Measurements from ENCODE around the gene TMEM44.

TMEM44 gene

DNA sequence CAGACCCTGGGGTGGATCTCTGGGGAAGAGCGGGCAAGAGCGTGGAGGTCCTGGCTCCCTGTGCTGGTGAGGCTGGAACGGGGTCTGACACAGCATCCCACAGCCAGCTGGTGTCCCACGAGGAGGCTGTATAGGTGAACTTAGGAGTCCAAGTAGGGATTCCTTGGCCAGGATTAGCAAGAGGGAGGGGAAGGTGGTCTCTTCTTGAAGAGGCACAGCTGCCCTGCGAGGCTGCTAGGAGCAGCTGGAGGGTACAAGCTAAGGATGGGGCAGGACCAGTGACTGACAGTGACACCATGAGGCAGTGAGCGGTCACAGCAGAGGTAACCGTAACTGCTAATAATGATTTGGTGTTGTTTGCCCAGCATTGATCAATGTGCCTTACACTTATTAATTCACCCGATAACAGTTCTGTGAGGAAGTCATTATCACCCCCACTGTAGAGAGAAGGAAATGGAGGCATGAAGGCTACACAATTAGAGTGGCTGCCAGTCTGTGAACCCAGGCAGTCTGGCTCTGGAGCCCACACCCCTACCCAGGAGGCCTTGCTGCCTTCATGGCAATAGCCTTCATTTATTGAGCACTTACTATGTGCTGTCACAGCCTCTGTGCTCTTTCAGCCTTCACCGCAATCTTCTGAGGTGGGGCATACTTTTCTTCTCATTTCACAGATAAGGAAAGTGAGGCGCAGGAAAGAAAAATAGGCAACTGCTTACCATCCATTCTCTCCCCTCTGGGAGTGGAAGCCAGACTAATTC, 59.4 kb downstream of the TMEM44 start:
- H3K27me3 ChIP-seq (ENCODE audit: insufficient read depth, low read length): no peaks in the 10 kb centered on the region
- H3K4me3 ChIP-seq (ENCODE audit: low read length): no peak overlapping the region
- H3K4me1 ChIP-seq (ENCODE audit: insufficient read depth, low read length): no peaks in the 10 kb centered on the region
- no peaks in the 10 kb centered on the region for H3K36me3 ChIP-seq (ENCODE audit: insufficient read depth, low read depth, low read length)
- H3K9me3 ChIP-seq (ENCODE audit: insufficient read depth, low read depth, low read length): no peaks in the 10 kb centered on the region
- no peak overlapping the region for H3K9ac ChIP-seq (ENCODE audit: low read depth, low read length)
- no peak overlapping the region for H3K27ac ChIP-seq (ENCODE audit: low read length)

DNA sequence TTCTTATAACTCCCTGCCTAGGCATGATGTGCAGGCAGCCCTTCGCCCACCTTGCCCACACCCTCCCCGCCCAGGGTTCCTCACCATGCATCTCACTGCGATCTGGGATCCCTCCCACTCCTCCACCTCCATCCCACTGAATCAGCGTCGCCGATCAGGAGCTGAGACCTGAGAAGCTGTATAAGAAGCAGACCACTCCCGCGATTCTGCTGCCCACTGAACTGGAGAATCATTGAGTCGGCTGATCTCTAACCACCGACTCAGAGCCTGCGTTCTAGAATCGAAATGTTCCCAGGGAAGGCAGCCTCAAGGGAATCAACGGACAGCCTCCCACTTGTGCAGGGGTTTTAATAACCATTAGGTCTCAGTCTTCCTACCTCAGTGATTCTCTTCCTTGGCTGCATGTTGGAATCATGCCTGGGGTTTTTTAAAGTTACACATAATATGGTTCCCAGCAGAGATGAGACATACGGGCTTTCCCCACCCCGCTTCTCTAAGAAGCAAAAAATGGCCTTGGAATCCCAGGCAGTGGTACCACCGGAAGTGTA, 60.2 kb downstream of the TMEM44 start:
- no peaks in the 10 kb centered on the region for H3K27me3 ChIP-seq (ENCODE audit: insufficient read depth, low read length)
- no peaks in the 10 kb centered on the region for H3K36me3 ChIP-seq (ENCODE audit: insufficient read depth, low read depth, low read length)
- H3K27ac ChIP-seq (ENCODE audit: low read length): no peak overlapping the region
- H3K4me1 ChIP-seq (ENCODE audit: insufficient read depth, low read length): no peaks in the 10 kb centered on the region
- no peak overlapping the region for H3K4me3 ChIP-seq (ENCODE audit: low read length)
- no peaks in the 10 kb centered on the region for H3K9me3 ChIP-seq (ENCODE audit: insufficient read depth, low read depth, low read length)
- no peak overlapping the region for H3K9ac ChIP-seq (ENCODE audit: low read depth, low read length)

DNA sequence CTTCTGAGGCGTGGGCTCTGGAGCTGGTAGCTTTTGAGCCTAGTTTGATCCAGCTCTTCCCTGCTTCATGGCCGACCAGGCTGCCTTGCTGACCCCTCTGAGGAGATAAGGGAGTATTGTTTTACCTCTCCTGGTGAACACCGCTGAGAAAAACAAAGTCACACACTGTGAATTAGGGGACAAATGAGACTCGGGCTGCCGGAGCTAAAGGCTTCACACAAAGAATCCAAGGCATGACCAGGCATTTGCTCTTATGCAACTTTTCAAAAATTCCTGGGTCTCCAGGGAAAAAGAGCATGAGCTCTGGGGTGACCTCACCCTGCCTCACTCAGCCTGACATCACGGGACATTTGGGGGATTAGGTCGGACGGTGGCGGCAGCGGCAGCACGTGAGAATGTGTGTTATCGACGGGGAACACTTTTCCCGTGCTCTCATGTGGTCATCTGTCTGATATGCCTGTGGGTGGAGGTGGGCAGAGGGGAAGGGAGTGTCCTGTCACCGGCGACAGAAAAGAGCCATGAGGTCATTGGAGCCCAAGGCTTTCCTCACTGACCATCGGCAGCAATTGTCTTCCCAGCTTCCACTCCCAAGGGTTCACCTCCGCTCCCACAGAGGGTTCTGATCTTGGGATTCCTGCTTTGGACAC, 61.0 kb downstream of the TMEM44 start:
- Histone ChIP-seq H3K27ac (ENCODE audit: low read length) (no peak overlapping the region), H3K4me1 (ENCODE audit: insufficient read depth, low read length) (no peaks in the 10 kb centered on the region), H3K9ac (ENCODE audit: low read depth, low read length) (no peak overlapping the region), H3K27me3 (ENCODE audit: insufficient read depth, low read length) (no peaks in the 10 kb centered on the region), H3K4me3 (ENCODE audit: low read length) (no peak overlapping the region), H3K9me3 (ENCODE audit: insufficient read depth, low read depth, low read length) (no peaks in the 10 kb centered on the region), H3K36me3 (ENCODE audit: insufficient read depth, low read depth, low read length) (no peaks in the 10 kb centered on the region)

DNA sequence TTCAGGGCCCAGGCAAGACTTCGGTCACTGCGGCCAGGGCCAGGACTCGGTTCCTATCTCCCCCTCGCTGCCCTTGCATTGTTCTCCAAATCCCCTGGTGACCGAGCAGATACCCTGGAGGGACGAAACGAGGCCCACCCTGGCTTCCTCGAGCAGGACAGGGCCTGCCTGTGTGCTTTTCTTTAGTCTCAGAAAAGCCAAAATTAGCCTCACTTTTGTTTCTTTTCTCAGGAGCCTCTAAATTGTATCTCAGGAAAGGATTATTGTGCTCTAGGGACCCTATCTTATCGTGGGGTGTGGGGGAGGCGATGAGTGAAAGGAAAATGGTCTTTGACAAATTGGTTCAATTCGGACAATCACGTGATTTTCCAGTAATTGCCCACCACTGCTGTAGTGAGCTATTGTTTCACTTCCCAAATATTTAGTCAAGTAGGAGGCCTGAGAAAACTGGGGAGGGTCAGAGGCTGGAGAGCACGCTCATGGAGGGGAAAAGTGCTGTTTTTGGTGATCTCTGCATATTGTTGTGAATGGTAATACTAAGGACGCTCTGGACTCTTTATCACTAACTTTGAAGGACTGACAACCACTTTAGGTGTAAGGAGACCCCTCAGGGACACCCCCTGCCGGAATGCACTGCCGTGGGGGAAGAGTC, 61.6 kb downstream of the TMEM44 start:
- Histone ChIP-seq H3K9ac (ENCODE audit: low read depth, low read length) (no peak overlapping the region), H3K27ac (ENCODE audit: low read length) (no peak overlapping the region), H3K9me3 (ENCODE audit: insufficient read depth, low read depth, low read length) (no peaks in the 10 kb centered on the region), H3K27me3 (ENCODE audit: insufficient read depth, low read length) (no peaks in the 10 kb centered on the region), H3K4me3 (ENCODE audit: low read length) (no peak overlapping the region), H3K4me1 (ENCODE audit: insufficient read depth, low read length) (no peaks in the 10 kb centered on the region), H3K36me3 (ENCODE audit: insufficient read depth, low read depth, low read length) (no peaks in the 10 kb centered on the region)

DNA sequence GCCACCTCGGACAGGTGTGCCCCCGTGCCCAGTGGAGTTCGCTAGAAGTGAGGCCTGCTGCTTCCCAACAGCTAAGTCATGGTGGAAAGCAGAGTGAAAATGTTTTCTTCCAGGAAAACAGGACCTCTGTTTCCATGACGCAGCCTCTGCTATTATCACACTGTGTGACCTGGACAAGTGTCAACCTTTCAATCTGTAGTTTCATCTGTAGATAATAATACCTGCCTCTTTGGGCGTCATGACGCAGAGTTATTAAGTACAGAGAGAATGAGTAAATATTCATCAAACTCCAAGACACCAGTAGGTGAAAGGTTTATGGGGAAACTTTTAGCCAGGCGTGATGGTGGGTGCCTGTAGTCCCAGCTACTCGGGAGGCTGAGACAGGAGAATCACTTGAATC, 62.3 kb downstream of the TMEM44 start:
- H3K4me1 ChIP-seq (ENCODE audit: insufficient read depth, low read length): no peaks in the 10 kb centered on the region
- H3K9ac ChIP-seq (ENCODE audit: low read depth, low read length): no peak overlapping the region
- no peaks in the 10 kb centered on the region for H3K9me3 ChIP-seq (ENCODE audit: insufficient read depth, low read depth, low read length)
- H3K4me3 ChIP-seq (ENCODE audit: low read length): no peak overlapping the region
- H3K36me3 ChIP-seq (ENCODE audit: insufficient read depth, low read depth, low read length): no peaks in the 10 kb centered on the region
- no peaks in the 10 kb centered on the region for H3K27me3 ChIP-seq (ENCODE audit: insufficient read depth, low read length)
- H3K27ac ChIP-seq (ENCODE audit: low read length): no peak overlapping the region

DNA sequence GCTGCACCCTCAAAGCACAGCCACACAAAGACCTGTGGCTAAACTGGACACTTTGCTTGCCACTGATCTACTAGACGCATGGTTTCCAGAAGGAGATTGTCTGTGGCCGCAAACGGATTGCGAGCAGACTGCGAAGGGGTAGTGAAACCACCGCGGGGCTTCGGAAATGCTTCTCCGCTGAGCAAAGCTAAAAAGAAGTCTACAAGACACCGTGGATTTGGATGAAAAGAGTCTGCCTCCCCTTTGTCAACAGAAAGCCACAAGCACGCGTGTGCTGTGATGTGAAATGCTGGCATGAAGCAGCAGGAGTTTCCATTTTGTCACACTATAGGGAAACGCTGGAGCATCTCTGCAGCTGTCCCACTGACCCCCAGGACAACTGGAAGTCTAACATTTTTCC, 63.0 kb downstream of the TMEM44 start:
- Histone ChIP-seq H3K4me1 (ENCODE audit: insufficient read depth, low read length) (no peaks in the 10 kb centered on the region), H3K9ac (ENCODE audit: low read depth, low read length) (no peak overlapping the region), H3K27ac (ENCODE audit: low read length) (no peak overlapping the region), H3K36me3 (ENCODE audit: insufficient read depth, low read depth, low read length) (no peaks in the 10 kb centered on the region), H3K27me3 (ENCODE audit: insufficient read depth, low read length) (no peaks in the 10 kb centered on the region), H3K9me3 (ENCODE audit: insufficient read depth, low read depth, low read length) (no peaks in the 10 kb centered on the region), H3K4me3 (ENCODE audit: low read length) (no peak overlapping the region)

DNA sequence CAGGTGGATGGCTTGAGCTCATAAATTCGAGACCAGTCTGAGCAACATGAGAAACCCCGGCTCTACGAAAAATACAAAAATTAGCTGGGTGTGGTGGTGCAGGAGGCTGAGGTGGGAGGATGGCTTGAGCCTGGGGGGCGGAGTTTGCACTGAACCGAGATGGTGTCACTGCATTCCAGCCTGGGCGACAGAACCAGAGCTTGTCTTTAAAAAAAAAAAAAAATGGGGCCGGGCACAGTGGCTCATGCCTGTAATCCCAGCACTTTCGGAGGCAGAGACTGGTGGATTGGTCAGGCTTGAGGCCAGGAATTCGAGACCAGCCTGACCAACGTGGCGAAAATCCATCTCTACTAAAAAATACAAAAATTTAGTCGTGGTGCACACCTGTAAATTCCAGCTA, 64.0 kb downstream of the TMEM44 start:
- H3K27ac ChIP-seq (ENCODE audit: low read length): no peak overlapping the region

DNA sequence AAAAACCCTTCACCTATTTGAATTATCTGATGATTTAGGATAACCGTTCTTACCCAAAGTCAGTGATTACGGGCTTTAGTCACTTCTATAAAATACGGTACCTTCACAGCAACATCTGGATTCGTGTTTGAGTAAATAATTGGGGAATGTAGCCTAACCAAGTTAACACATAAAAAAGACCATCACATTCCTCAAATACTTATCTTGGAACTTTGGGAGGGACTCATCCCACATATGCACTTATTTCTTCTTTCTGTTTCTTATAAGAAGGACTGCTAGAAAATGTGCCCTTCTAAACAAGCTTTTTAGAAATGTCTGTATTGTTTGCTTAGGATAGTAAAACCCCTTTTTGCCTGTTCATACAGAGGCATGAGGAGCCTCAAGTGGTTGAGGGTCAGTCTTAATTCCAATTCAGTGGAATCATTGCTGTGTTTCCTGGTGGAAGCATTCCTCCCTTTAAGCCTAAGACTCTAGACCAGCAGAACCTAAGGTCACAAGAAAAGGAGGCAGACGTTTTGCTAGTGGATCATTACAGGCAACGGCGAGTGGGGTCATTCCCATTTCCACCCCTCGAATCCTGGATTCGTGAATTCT, 67.5 kb downstream of the TMEM44 start:
- Histone ChIP-seq H3K36me3 (ENCODE audit: insufficient read depth, low read depth, low read length) (no peaks in the 10 kb centered on the region), H3K9me3 (ENCODE audit: insufficient read depth, low read depth, low read length) (no peaks in the 10 kb centered on the region), H3K9ac (ENCODE audit: low read depth, low read length) (no peak overlapping the region), H3K27ac (ENCODE audit: low read length) (no peak overlapping the region), H3K4me3 (ENCODE audit: low read length) (no peak overlapping the region), H3K27me3 (ENCODE audit: insufficient read depth, low read length) (no peaks in the 10 kb centered on the region), H3K4me1 (ENCODE audit: insufficient read depth, low read length) (no peaks in the 10 kb centered on the region)

More for the DNA sequence above, 64.0 kb downstream of the TMEM44 start:
- no peaks in the 10 kb centered on the region for H3K27me3 ChIP-seq (ENCODE audit: insufficient read depth, low read length)
- H3K4me1 ChIP-seq (ENCODE audit: insufficient read depth, low read length): no peaks in the 10 kb centered on the region
- H3K9me3 ChIP-seq (ENCODE audit: insufficient read depth, low read depth, low read length): no peaks in the 10 kb centered on the region
- no peak overlapping the region for H3K9ac ChIP-seq (ENCODE audit: low read depth, low read length)
- H3K36me3 ChIP-seq (ENCODE audit: insufficient read depth, low read depth, low read length): no peaks in the 10 kb centered on the region
- H3K4me3 ChIP-seq (ENCODE audit: low read length): no peak overlapping the region

DNA sequence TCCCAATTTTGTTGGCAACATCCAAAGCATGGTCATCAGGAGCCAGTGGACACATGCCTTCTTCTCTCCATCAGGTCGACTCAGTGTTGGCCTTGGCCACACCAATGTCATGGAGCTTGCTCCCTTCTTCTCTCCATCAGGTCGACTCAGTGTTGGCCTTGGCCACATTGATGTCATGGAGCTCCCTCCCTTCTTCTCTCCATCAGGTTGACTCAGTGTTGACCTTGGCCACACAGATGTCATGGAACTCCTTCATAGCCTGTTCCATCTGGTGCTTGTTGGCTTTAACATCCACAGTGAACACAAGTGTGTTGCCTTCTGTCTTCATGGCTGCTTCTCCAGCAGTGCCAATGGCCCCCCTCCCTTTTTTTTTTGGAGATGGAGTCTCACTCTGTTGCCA, 70.2 kb downstream of the TMEM44 start:
- Histone ChIP-seq H3K27ac (ENCODE audit: low read length) (no peak overlapping the region), H3K9ac (ENCODE audit: low read depth, low read length) (no peak overlapping the region), H3K36me3 (ENCODE audit: insufficient read depth, low read depth, low read length) (no peaks in the 10 kb centered on the region), H3K4me1 (ENCODE audit: insufficient read depth, low read length) (no peaks in the 10 kb centered on the region), H3K4me3 (ENCODE audit: low read length) (no peak overlapping the region), H3K9me3 (ENCODE audit: insufficient read depth, low read depth, low read length) (no peaks in the 10 kb centered on the region), H3K27me3 (ENCODE audit: insufficient read depth, low read length) (no peaks in the 10 kb centered on the region)

DNA sequence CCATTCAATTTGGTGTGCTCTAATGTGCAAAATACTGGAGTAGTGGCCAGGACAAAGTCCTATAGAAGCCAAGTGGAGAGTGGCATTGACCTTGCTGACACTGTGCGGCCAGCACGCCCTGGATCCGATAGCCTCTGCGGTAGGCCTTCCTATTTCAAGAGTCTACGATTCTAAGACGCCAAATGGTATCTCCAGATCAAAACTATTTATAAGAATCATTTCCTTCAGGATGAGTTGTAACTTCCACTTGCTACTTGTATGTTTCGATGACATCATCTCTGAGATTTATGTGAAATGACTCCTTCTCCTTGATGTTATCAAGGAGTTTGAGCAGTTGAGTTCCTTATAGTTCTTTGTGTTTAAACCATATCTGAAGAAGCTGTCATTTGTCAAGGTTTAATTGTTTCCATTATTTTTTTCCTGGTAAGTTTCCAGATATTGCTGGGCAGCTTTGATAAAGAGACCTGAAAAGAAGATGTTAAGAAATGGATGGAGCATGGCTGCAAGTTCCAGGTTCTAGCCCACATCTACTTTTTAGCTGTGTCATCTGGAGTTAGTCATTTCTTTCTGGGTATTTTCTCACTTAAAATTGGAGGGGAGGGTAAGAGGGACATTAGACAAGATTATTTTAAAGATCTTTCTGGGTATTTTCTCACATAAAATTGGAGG, 71.8 kb downstream of the TMEM44 start:
- H3K9me3 ChIP-seq (ENCODE audit: insufficient read depth, low read depth, low read length): no peaks in the 10 kb centered on the region
- H3K36me3 ChIP-seq (ENCODE audit: insufficient read depth, low read depth, low read length): no peaks in the 10 kb centered on the region
- H3K4me3 ChIP-seq (ENCODE audit: low read length): no peak overlapping the region
- H3K9ac ChIP-seq (ENCODE audit: low read depth, low read length): no peak overlapping the region
- H3K4me1 ChIP-seq (ENCODE audit: insufficient read depth, low read length): peaks cover 6% of the 10 kb centered on the region; the same call in 1 of the 2 replicates
- no peaks in the 10 kb centered on the region for H3K27me3 ChIP-seq (ENCODE audit: insufficient read depth, low read length)
- H3K27ac ChIP-seq (ENCODE audit: low read length): no peak overlapping the region

DNA sequence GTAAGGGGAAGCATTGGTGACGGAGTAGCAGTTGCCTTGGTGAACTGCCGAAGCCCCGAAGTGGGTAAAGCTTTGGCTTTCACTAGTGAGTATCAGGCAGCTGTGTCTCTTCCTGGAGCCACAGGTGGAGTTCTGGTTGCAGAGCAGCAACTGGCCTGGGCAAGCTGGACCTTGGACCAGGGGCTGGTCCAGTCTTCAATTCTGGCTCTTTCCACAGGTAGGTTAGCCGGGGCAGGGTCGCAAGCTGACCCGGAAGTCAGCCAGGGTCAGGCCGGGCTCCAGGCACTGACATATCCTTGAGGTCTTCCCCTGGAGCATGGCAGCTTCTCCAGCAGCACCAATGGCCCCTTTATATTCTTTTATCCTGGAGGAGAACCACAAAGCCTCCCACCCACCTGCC, 73.2 kb downstream of the TMEM44 start:
- H3K4me3 ChIP-seq (ENCODE audit: low read length): no peak overlapping the region
- no peaks in the 10 kb centered on the region for H3K27me3 ChIP-seq (ENCODE audit: insufficient read depth, low read length)
- no peaks in the 10 kb centered on the region for H3K36me3 ChIP-seq (ENCODE audit: insufficient read depth, low read depth, low read length)
- H3K9me3 ChIP-seq (ENCODE audit: insufficient read depth, low read depth, low read length): no peaks in the 10 kb centered on the region
- H3K4me1 ChIP-seq (ENCODE audit: insufficient read depth, low read length): peaks cover 6% of the 10 kb centered on the region; the same call in 1 of the 2 replicates
- H3K27ac ChIP-seq (ENCODE audit: low read length): no peak overlapping the region
- no peak overlapping the region for H3K9ac ChIP-seq (ENCODE audit: low read depth, low read length)

All from iPS-20b (cell line).